Measurements from ENCODE around the gene IQGAP2.

IQGAP2 gene

DNA sequence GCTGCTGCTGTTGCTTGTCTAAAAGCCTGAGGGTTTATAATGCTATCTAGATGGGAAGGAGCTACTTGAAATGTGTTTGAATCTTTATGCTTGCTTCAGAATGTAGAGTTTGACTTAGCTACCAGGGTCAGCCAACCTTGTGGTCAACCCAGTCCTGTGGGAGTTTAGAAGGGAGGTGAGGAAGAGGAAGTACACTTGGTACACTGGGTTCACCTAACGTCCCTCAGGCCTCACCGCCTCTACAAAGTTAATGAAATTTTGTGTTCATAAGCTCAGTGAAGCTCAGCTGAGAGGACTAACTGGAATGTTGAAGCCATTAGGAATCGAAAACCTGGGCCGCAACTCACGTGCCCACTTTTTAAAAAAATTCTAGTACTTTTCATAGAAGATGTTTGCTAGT is 10.7 kb downstream of the IQGAP2 start:
- Histone ChIP-seq H3K36me3 (no peaks in the 10 kb centered on the region), H3K27me3 (no peaks in the 10 kb centered on the region; the same call in 1 of the 2 replicates), H3K4me3 (ENCODE audit: low read depth, low read length) (no peak overlapping the region), H3K4me1 (no peaks in the 10 kb centered on the region), H3K9me3 (no peaks in the 10 kb centered on the region)
- DNase-seq: no peak
- TF ChIP-seq, protein P1, sequence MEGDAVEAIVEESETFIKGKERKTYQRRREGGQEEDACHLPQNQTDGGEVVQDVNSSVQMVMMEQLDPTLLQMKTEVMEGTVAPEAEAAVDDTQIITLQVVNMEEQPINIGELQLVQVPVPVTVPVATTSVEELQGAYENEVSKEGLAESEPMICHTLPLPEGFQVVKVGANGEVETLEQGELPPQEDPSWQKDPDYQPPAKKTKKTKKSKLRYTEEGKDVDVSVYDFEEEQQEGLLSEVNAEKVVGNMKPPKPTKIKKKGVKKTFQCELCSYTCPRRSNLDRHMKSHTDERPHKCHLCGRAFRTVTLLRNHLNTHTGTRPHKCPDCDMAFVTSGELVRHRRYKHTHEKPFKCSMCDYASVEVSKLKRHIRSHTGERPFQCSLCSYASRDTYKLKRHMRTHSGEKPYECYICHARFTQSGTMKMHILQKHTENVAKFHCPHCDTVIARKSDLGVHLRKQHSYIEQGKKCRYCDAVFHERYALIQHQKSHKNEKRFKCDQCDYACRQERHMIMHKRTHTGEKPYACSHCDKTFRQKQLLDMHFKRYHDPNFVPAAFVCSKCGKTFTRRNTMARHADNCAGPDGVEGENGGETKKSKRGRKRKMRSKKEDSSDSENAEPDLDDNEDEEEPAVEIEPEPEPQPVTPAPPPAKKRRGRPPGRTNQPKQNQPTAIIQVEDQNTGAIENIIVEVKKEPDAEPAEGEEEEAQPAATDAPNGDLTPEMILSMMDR (IDR thresholded peaks at IDR 0.05; ENCODE audit: low read depth, low read length): no peak

DNA sequence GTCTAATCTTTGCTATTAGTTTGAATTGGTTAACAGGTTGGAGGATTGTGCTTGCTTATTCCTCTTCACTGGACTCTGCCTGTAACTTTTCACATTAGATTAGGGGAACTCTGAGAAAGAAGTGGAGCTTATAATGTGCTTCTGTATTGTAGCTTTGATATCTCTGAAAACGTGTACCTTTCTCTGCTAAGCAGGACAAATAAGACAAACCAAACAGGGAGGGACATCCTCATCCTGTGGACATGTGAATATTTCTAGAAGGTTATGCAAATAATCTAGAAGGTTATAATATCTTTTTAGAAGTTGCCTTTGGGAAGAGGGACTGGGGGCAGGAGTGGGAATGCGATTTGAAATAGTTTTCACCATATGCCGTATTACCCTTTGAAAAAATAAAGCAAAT is 11.7 kb downstream of the IQGAP2 start:
- TF ChIP-seq, protein P1 (IDR thresholded peaks at IDR 0.05; ENCODE audit: low read depth, low read length): no peak
- Histone ChIP-seq H3K36me3 (no peaks in the 10 kb centered on the region), H3K4me3 (ENCODE audit: low read depth, low read length) (no peak overlapping the region), H3K4me1 (no peaks in the 10 kb centered on the region), H3K27me3 (no peaks in the 10 kb centered on the region), H3K9me3 (no peaks in the 10 kb centered on the region)
- DNase-seq: no peak

DNA sequence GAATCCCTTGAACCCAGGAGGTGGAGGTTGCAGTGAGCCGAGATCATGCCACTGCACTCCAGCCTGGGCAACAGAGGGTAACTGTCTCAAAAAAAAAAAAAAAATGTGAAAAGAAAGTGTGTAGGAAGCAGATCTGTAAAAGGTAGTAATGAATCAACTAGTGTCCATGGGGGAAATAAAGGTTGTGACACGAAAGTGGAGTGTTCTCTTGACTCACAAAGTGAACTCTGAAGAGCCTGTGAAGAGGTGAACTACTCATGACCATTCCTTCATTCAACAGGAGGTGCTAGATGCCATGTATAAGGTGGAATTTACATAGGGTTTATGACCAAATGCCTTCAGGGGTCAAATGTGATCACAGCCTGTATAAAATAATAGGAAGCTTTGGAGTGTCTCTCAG is 12.8 kb downstream of the IQGAP2 start:
- no peaks in the 10 kb centered on the region for H3K9me3 ChIP-seq
- no peaks in the 10 kb centered on the region for H3K36me3 ChIP-seq
- H3K27me3 ChIP-seq: no peaks in the 10 kb centered on the region
- H3K4me1 ChIP-seq: no peaks in the 10 kb centered on the region
- TF ChIP-seq, protein P1 (IDR thresholded peaks at IDR 0.05; ENCODE audit: low read depth, low read length): no peak
- no peak overlapping the region for H3K4me3 ChIP-seq (ENCODE audit: low read depth, low read length)
- DNase-seq: no peak

DNA sequence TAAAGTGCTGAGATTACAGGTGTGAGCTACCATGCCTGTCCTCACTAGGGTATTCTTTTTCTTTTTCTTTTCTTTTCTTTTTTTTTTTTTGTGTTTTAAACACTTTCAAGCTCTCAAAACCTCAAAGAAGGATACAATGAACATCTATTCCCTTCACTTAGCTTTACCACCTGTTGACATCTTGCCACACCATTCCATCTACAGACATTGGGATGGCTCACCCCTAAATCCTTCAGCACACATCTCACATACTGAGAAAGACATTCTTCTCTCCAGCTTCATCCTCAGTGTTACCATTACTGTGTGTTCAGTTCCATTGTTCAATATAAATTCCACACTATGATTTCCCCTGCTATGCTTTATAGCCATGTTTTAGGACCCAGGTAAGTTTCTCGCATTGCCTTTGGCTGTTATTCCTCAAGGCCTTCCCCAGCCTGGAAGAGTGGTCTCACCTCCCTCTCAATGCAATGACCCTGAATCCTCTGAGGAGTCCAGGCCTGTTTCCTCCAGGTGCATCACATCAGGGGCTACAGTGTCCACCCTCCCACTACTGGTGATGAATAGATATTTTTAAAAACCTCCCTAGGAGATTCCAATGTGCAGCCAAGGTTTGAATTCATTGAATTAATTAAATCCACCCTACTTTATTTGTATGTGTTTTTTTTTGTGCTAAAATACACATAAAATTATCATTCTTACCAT is 16.7 kb downstream of the IQGAP2 start:
- no peak overlapping the region for H3K4me3 ChIP-seq (ENCODE audit: low read depth, low read length)
- DNase-seq: no peak
- peaks cover 4% of the 10 kb centered on the region; the same call in 1 of the 2 replicates for H3K27me3 ChIP-seq
- H3K4me1 ChIP-seq: no peaks in the 10 kb centered on the region
- TF ChIP-seq, protein P1 (IDR thresholded peaks at IDR 0.05; ENCODE audit: low read depth, low read length): no peak
- H3K9me3 ChIP-seq: no peaks in the 10 kb centered on the region
- H3K36me3 ChIP-seq: no peaks in the 10 kb centered on the region

DNA sequence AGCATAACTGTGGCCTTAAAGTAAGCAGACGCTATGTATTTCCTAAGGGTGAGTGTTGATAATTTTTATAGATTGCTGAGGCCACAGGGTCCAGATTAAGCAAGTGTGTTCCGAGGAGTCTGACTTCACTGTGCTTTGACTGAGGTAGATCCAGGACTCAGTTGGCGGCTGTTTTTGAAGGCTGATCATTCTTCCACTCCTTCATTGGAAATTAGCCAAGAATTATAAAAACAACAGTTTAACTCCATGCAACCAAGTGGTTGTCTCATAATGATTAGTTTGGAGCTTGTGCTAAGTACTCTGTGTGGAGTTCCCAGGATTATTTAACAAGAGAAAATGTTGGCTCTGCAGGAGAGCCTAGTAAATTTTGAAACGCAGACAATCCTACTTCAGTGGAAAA is 19.1 kb downstream of the IQGAP2 start:
- peaks cover 17% of the 10 kb centered on the region; the same call in 1 of the 2 replicates for H3K27me3 ChIP-seq
- no peak overlapping the region for H3K4me3 ChIP-seq (ENCODE audit: low read depth, low read length)
- no peaks in the 10 kb centered on the region for H3K9me3 ChIP-seq
- no peak for DNase-seq
- H3K4me1 ChIP-seq: no peaks in the 10 kb centered on the region
- TF ChIP-seq, protein P1 (IDR thresholded peaks at IDR 0.05; ENCODE audit: low read depth, low read length): no peak
- H3K36me3 ChIP-seq: no peaks in the 10 kb centered on the region

DNA sequence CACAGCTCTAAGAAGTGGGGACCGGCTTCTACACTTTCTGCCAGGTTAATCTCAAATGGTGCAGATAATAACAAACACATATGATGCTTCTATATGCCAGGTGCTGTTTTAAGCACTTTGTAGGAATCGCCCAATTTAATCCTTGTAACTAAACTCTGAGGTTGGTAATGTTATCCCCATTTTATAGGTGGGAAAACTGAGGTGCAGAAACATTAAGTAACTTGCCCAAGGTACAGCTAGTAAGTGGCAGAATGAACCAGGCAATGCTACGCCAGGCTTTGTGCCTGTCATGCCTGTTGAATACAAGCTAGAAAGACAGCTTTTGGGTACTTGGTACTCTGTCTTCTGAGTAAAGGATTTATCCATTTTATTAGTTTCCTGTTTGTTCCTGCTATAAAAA is 19.7 kb downstream of the IQGAP2 start:
- no peaks in the 10 kb centered on the region for H3K9me3 ChIP-seq
- H3K4me1 ChIP-seq: no peaks in the 10 kb centered on the region
- H3K4me3 ChIP-seq (ENCODE audit: low read depth, low read length): no peak overlapping the region
- no peaks in the 10 kb centered on the region for H3K36me3 ChIP-seq
- TF ChIP-seq, protein P1 (IDR thresholded peaks at IDR 0.05; ENCODE audit: low read depth, low read length): no peak
- H3K27me3 ChIP-seq: peaks cover 17% of the 10 kb centered on the region; the same call in 1 of the 2 replicates
- DNase-seq: no peak
